Astrocyte (in vitro differentiated cells and primary cell): Measurements from ENCODE around the gene ZEB2.

Source experiments
- EZH2 ChIP-seq: IDR thresholded peaks from 2 replicates; pipeline ENCODE4 v1.6.1; 2012; ENCODE audit warnings: mild to moderate bottlenecking, low read length, inconsistent platforms; ENCODE audit not compliant: insufficient read depth
- TF ChIP-seq, protein P1 (sequence below): IDR thresholded peaks from 2 replicates; pipeline ENCODE4 v1.5.1; 2011; ENCODE audit warnings: low read depth, mild to moderate bottlenecking, inconsistent platforms, low read length, moderate library complexity; ENCODE audit not compliant: insufficient read depth

DNA sequence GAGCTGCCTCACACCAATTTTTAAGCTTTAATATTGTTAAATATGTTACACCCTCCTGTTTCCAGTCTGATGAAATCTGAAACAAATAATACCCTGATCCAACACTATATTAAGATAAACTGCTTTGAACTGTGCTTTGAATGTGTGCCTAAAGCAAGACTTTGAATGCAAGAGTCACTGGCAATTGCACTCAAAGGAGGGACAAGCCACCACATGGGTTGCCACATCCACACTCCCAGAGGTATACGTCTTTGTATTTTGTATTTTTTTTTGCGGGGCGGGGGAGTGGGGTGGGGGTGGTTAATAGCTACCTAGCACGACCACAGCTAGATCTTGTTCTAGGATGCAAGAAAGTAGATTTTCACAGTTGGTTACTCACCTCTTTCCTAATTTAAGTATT lies 1.8 kb upstream of the ZEB2 start:
- TF ChIP-seq, protein P1, sequence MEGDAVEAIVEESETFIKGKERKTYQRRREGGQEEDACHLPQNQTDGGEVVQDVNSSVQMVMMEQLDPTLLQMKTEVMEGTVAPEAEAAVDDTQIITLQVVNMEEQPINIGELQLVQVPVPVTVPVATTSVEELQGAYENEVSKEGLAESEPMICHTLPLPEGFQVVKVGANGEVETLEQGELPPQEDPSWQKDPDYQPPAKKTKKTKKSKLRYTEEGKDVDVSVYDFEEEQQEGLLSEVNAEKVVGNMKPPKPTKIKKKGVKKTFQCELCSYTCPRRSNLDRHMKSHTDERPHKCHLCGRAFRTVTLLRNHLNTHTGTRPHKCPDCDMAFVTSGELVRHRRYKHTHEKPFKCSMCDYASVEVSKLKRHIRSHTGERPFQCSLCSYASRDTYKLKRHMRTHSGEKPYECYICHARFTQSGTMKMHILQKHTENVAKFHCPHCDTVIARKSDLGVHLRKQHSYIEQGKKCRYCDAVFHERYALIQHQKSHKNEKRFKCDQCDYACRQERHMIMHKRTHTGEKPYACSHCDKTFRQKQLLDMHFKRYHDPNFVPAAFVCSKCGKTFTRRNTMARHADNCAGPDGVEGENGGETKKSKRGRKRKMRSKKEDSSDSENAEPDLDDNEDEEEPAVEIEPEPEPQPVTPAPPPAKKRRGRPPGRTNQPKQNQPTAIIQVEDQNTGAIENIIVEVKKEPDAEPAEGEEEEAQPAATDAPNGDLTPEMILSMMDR = no peak
- no peak for TF ChIP-seq EZH2
